B cell (primary cell): ENCODE measurements around the gene SH3RF3.

ENCODE experiments used
- EZH2 ChIP-seq: IDR thresholded peaks from 2 replicates; pipeline ENCODE4 v1.6.1; 2012; ENCODE audit warnings: borderline replicate concordance, low read depth, mild to moderate bottlenecking, moderate library complexity, low read length; ENCODE audit not compliant: insufficient read depth, poor library complexity, severe bottlenecking
- TF ChIP-seq, protein P1 (sequence below): fragments of 200-600 bp; IDR thresholded peaks from one replicate; pipeline ENCODE4 v1.8.0; 2022; ENCODE audit warnings: antibody characterized with exemption, mild to moderate bottlenecking

DNA sequence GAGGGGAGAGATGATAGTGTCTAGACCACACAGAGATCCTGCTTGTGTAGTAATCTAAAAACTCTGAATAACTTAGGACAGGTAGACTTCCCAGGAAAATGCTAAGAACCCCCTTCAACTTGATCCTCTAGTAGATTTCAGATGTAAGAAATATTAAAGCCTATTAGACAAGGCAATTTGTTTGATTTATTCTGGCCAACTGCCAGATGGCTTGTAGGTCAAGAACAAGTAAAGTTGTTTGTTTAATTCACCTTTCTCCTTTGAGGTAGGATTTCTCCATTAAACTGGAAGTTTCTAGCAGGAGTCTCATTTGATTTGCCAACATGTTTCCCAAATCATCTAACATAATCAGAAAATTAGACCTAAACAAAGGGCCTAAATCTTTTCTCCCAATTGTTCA lies 48.6 kb downstream of the SH3RF3 start:
- TF ChIP-seq EZH2 = no peak
- TF ChIP-seq, protein P1, sequence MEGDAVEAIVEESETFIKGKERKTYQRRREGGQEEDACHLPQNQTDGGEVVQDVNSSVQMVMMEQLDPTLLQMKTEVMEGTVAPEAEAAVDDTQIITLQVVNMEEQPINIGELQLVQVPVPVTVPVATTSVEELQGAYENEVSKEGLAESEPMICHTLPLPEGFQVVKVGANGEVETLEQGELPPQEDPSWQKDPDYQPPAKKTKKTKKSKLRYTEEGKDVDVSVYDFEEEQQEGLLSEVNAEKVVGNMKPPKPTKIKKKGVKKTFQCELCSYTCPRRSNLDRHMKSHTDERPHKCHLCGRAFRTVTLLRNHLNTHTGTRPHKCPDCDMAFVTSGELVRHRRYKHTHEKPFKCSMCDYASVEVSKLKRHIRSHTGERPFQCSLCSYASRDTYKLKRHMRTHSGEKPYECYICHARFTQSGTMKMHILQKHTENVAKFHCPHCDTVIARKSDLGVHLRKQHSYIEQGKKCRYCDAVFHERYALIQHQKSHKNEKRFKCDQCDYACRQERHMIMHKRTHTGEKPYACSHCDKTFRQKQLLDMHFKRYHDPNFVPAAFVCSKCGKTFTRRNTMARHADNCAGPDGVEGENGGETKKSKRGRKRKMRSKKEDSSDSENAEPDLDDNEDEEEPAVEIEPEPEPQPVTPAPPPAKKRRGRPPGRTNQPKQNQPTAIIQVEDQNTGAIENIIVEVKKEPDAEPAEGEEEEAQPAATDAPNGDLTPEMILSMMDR = no peak
